Measurements from ENCODE around the gene VWC2L.

The VWC2L gene

GRCh38 chr2:214410918-214411554, at the start of gene VWC2L:
Gene VWC2L (plus strand): TSS chr2:214411054. CDS start chr2:214414194, 3,140 bp downstream.
- DNase-seq (ENCODE audit: low spot score): peak; percentile 57
- no peak within 1 kb of the TSS for H3K27ac ChIP-seq
- POLR2A ChIA-PET (ENCODE audit: low non-redundant PET): no interaction called here
- no peak for TF ChIP-seq CTCF (conservative IDR thresholded peaks at IDR 0.05; ENCODE audit: low read depth)
- CTCF ChIA-PET: no interaction called here

GRCh38 chr2:214361116-214361515, 49.7 kb upstream of the VWC2L start:
- DNase-seq (ENCODE audit: low spot score): no peak
- no peak overlapping the region for H3K27ac ChIP-seq
- TF ChIP-seq CTCF (conservative IDR thresholded peaks at IDR 0.05; ENCODE audit: low read depth): no peak
- ChIA-PET CTCF (no interaction called here), POLR2A (ENCODE audit: low non-redundant PET) (no interaction called here)

GRCh38 chr2:214365549-214365948, 45.3 kb upstream of the VWC2L start:
- no peak for TF ChIP-seq CTCF (conservative IDR thresholded peaks at IDR 0.05; ENCODE audit: low read depth)
- ChIA-PET CTCF (no interaction called here), POLR2A (ENCODE audit: low non-redundant PET) (no interaction called here)
- H3K27ac ChIP-seq: no peak overlapping the region
- no peak for DNase-seq (ENCODE audit: low spot score)

DNA sequence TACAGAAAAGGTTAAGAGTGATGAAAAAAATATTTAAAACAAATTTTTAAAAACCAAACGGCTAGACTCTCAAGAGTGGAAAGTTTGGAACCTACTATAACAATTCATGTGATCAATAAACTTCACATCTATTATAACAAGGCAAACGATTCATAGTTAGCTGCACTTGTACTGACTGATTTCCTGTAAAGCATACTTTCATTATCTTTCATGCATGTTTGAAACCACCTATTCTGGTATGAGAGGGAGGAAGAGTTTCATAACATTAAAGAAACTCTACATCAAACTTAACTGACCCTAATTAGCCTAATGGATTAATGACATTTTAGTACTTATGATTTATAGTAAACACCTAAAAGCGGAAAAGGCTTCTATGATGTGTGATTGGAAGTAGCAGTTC, 43.7 kb upstream of the VWC2L start:
- POLR2A ChIA-PET (ENCODE audit: low non-redundant PET): no interaction called here
- CTCF ChIA-PET: no interaction called here
- no peak for TF ChIP-seq CTCF (conservative IDR thresholded peaks at IDR 0.05; ENCODE audit: low read depth)
- no peak for DNase-seq (ENCODE audit: low spot score)
- H3K27ac ChIP-seq: no peak overlapping the region

GRCh38 chr2:214376618-214377285, 34.1 kb upstream of the VWC2L start:
- no peak for TF ChIP-seq CTCF (conservative IDR thresholded peaks at IDR 0.05; ENCODE audit: low read depth)
- no peak for DNase-seq (ENCODE audit: low spot score)
- H3K27ac ChIP-seq: no peak overlapping the region
- ChIA-PET POLR2A (ENCODE audit: low non-redundant PET) (no interaction called here), CTCF (no interaction called here)

- ChIA-PET POLR2A (ENCODE audit: low non-redundant PET) (no interaction called here), CTCF (no interaction called here)
- no peak overlapping the region for H3K27ac ChIP-seq
- no peak for TF ChIP-seq CTCF (conservative IDR thresholded peaks at IDR 0.05; ENCODE audit: low read depth)
- no peak for DNase-seq (ENCODE audit: low spot score)
Measured at GRCh38 chr2:214377286-214377624, 33.6 kb upstream of the VWC2L start.

Measured in RWPE1 (cell line).